IPS-18c (cell line): ENCODE measurements around the gene ZCCHC14.
A peak's percentile ranks its signal among the peaks of the same experiment; 100 is the strongest.
"Not testable (repeated sequence)": the region's sequence is repeated elsewhere in the genome, so short reads cannot be mapped to it uniquely, and the experiment has no call there.

ENCODE experiments used
- H3K4me3 ChIP-seq: 2 replicates; pipeline ENCODE4 v1.7.0; 2013; ENCODE audit warnings: low read depth, mild to moderate bottlenecking, low read length, moderate library complexity; ENCODE audit not compliant: insufficient read depth
- H3K9me3 ChIP-seq: one replicate; pipeline ENCODE4 v1.6.1; 2013; ENCODE audit warnings: mild to moderate bottlenecking, low read length, moderate library complexity; ENCODE audit not compliant: control insufficient read depth, insufficient read depth

ZCCHC14 gene

DNA sequence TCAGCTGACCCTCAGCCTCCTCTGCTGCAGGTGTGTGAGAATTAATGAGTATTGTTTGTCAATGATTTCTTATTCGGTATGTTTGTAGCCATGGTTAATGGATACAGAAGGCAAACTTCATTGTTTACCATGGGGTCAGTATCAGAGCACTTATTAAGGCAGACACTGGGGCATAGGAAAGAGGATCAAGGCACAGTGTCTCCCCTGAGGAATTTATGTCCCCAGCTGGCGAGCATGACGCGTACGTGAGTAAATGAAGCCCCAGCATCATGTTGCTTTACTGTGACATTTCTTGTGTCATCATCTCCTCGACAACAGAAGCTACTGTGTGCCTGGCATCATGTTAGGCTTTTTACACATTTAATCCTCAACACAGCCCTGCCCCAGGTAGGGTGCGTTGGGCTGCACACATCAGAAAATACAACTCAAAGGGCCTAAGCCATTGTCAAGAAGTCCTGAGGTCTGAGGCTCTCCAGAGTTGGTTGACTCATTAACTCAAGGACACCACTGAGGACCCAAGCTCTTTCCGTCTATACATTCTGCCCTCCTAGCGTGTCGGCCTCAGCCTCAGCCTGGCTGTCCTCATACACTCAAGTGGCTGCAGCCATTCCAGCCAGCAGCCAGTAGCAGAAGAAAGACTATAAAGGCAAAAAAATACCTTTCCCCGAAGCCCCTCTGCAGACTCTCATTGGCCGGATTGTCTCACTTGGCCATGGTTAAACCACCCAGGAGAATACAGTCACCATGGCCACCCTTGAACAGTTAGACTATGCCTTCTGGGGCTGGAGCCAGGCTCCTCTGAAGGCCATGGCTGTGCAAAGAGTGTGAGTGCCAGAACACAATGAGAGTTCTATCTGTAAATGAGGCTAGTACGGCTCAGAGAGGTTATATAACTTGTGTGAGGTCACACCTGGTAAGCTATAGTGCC, 13.9 kb upstream of the ZCCHC14 start:
- Histone ChIP-seq H3K4me3 (no peak overlapping the region), H3K9me3 (no peaks in the 10 kb centered on the region)

DNA sequence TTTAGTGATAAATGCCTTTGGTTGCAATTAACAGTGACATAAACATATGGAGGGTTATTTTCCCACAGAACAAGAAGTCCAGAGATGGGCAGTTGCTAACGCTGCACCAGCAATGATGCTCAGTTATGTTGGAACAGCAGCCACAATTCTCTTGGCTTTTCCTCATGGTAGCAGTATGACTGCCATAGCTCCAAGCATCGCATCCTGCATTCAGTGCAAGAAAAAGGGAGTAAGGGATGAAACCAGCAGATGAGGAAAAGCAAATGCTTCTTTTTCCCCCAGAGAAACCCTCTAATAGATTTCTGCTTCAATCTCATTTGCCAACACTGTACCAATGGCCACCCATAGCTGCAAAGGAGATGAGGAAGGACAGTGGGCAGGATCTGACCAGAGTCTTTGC, 13.0 kb upstream of the ZCCHC14 start:
- Histone ChIP-seq H3K4me3 (no peak overlapping the region), H3K9me3 (no peaks in the 10 kb centered on the region)

DNA sequence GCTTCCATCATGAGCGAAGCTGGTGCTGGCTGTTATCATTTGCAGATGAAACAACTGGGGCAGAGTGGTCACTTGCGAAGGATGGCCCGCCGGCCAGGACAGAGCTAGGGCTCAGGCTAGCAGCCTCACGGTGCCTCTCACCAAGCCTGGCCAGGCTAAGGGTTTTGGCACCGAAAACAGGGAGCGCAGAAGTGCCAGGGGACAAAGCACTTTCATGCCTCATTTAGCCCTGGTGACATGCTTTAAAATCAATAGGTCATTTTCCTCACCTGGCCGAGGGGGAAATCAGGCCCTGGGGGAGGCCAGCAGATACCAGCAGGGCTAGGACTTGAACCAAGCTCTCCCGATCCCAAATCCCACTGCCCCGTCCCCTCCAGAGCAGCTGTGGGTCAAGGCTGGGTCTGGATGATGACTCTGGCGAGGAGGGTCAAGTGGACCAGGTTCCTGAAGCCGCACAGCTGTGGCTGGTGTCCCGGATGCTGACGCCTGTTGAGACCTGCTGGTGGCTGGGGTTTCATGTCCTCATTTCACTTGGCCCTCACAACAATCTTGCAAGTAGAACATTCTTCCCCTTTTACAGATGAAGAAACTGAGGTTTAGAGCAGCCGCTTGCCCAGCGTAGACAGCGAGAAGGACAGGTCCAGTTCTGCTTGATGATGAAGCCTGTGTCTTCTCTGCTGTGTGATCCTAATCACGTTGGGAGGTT, 10.6 kb upstream of the ZCCHC14 start:
- not testable (repeated sequence) for H3K4me3 ChIP-seq, H3K9me3 ChIP-seq

DNA sequence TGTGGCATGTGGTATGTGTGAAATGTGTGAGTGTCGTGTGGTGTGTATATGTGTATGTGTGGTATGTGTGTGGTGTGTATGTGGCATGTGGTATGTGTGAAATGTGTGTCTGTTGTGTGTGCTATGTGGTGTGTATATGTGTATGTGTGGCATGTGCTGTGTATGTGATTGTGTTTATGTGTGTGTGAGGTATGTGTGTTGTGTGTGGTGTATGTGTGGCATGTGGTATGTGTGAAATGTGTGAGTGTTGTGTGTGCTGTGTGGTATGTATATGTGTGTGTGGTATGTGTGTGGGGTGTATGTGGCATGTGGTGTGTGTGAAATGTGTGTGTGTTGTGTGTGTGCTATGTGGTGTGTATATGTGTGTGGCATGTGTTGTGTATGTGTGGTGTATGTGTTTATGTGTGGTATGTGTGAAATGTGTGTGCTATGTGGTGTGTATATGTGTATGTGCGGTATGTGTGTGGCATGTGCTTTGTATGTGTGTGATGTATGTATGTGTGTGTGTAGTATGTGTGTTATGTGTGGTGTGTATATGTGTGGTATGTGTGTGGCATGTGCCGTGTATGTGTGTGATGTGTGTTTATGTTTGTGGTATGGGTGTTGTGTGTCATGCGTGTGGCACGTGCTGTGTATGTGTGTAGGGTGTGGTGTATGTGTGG, 9.6 kb upstream of the ZCCHC14 start:
- H3K4me3 ChIP-seq = no peak overlapping the region
- no peaks in the 10 kb centered on the region for H3K9me3 ChIP-seq

DNA sequence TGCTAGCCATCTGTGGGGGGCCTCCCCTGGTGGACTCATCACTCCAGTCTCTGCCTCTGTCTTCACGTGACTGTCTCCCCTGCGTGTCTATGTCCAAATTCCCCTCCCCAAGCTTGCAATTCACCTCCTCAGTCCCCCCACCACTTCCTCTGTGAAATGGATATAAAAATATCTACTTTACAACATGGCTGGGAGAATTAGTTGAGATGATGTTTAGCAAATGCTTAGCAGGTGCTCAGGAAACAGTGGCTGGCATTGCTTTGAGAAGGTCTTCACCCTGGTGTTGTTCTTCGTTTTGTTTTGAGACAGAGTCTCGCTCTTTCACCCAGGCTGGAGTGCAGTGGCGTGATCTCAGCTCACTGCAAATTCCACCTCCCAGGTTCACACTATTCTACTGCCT, 8.3 kb upstream of the ZCCHC14 start:
- H3K9me3 ChIP-seq = no peaks in the 10 kb centered on the region
- no peak overlapping the region for H3K4me3 ChIP-seq

DNA sequence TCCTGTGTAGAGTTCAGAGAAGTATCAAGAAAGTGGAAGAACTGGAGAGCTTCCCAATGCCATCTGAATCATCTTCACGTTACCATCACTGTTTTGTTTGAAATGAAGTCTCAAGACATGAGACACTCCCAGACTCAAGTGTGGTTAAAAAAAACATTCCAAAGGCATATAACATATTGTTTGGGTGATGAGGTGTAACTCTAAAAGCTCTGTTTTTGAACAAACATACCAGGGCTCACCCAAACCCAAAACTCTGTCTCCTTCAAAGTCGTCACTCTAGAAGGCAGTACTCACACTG, 6.3 kb upstream of the ZCCHC14 start:
- H3K9me3 ChIP-seq = no peaks in the 10 kb centered on the region
- no peak overlapping the region for H3K4me3 ChIP-seq

DNA sequence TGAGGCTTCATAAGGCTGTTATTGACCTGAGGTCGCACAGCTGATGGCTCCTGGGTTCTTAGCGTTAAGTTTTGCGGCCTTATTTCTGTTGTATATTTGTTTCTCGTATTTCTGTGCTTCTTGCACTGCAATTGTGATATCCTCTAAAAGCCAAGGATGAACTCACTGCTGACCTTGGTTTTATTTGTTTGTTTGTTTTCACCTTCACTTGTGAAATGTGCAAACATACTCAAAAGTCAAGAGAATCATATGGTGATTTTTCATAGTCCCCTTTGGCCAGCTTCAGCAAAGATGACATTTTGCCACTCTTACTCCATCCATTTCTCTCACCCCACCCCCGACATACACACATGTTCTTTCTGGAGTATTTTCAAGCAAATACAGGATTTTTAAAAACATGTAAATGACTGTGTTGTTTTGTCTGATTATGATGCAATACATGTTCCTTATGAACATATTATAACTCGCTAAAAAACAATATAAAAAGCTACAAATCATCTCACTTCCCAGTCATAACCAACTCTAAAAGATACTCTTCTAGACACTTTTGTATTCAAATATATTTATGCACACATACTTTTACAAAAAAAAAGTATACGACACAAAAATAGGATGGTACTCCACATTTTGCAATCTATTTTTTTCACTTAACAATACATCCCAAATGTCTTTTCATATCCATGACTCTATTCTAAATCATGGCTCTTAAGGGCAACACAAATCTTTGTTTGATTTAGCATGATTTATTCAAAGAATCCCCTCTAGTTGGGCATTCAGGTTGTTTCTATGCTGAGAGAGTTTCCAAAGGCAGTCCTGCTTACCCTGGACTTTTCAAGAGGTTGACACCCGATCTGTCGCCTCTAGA, 5.7 kb upstream of the ZCCHC14 start:
- Histone ChIP-seq H3K4me3 (no peak overlapping the region), H3K9me3 (no peaks in the 10 kb centered on the region)

DNA sequence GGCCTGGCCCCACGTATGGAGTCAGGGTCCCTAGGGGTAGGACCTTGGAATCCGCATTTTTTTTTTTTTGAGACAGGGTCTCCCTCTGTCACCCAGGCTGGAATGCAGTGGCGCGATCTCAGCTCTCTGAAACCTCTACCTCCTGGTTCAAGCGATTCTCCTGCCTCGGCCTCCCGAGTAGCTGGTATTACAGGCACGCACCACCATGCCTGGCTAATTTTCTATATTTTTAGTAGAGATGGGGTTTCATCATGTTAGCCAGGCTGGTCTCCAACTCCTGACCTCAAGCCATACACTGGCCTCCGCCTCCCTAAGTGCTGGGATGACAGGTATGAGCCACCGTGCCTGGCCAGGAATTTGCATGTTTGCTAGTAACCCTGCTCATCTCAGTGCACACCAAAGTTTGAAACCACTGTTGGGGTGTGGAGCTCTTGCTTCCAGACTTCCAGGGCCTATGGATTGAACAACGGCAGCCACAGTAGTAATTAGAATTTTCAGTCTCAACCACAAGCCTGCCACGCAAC, 5.0 kb upstream of the ZCCHC14 start:
- H3K9me3 ChIP-seq, H3K4me3 ChIP-seq: not testable (repeated sequence)

DNA sequence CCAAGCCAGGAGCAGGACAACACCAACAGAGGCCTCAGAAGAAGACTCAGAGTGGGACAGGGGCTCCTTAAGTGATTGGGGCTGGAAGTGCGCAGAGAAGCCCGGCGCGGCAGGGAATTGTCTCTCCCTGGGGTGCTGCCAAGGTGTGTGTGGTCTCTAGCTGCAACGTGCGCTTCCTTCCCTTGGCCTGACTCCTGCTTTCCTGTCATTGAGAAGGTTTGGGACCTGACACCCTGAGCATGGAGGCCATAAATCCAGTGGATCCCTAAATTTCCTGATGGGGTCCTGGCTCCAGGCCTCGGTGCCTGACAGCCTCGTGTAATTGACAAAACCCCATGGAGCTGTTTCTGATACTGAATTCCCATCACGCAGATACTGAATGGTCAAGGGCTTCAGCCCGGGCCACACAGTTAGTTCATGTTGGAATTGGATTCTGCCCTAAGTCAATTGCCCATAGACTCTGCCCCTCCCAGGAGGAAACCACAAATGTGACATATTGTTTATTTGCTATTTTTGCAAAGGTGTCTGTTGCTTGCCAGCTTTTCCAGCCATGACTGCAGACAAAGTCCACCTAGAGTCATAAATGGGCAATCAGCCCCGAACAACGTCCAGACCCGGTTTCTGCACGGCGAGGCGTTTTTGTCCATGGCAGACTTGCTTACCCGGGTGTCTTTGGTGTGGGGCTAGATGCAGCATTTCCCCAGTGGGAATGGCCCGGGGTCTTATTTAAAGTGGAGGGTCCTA, 4.4 kb upstream of the ZCCHC14 start:
- not testable (repeated sequence) for H3K4me3 ChIP-seq, H3K9me3 ChIP-seq

DNA sequence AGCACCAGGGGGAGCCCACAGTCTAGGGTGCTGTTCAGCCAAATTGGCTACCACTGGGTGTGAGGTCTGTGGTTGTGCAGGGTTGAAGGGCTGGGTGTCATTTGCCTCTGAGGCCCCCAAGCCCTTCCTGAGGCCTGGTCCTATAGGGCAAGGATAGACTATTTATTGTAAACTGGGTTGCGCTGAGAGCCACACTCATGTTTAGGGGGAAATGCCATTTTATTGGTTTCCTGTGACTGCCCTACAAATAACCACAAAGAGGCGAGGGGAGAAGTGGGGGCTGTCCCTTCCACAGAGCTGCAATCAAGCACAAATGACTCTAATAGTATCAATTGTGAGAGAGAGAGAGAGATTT, 3.6 kb upstream of the ZCCHC14 start:
- Histone ChIP-seq H3K9me3 (no peaks in the 10 kb centered on the region), H3K4me3 (no peak overlapping the region)

DNA sequence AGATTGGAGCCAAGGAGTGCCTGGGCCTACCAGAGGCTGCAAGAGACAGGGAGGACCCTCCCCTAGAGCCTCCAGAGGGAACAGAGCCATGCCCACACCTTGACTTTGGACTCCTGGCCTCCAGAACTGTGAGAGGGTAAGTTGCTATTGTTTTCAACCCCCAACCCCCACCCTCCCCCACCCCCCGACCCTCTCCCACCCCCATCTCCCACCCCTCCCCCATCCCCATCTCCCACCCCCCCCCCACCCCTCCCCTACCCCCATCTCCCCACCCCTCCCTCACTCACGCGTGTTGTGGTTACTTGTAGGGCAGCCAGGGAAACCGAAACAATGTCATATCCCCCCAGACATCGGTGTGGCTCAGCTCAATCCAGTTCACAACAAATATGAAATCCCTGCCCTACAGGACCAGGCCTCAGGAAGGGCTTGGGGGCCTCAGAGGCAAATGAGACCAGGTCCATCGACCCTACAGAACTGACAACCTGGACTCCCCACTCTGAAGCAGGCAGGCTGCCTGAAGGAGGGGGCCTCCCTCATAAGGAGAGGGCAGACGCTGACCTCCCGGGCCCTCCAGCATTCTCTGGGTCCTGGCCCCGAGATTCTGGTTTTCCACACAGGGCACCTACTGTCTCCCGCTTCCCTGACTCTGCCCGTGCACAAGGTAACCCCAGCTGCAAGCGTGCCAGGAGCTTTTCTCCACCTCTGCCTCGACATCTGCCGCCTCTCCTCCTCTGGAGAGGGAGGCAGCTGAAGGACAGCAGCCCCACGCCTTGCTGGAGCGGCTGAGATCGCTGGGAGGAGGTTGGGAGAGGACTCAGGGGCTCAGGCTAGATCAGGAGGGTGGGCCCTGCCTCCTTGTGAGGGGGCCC, 3.0 kb upstream of the ZCCHC14 start:
- Histone ChIP-seq H3K9me3 (no peaks in the 10 kb centered on the region), H3K4me3 (no peak overlapping the region)

DNA sequence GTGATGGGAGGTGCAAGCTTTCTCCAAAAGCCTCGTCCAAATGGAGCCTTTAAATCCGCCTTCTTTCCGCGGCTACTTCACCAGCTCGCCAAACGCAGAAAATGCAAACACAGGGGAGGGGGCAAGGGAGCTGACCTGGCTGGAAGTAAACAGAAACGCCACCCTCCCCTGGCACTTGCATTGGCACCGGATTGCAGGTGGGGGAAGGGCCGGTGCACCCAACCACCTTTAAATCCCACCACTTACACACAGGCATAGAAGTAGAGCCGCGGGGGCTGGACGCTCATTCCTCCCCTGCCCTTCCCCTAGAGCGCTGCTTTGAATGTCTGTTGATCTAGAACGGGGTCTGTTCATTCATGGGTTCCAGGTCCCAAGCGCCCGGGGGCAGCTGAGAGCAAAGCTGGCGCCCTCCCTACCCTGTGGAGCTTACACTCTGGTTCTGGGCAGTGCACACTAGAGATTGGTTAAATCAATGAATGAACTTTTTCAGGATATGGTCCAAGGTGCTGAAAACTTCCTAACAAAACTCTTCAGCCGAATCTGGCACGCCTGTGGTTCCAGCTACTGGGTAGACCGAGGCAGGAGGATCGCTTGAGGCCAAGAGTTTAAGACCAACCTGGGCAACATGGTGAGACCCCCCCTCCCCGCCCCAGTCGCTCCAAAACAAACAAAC, 920 bp upstream of the ZCCHC14 start:
- no peaks in the 10 kb centered on the region for H3K9me3 ChIP-seq
- peak overlapping the region; percentile 55; the same call in 1 of the 2 replicates for H3K4me3 ChIP-seq

DNA sequence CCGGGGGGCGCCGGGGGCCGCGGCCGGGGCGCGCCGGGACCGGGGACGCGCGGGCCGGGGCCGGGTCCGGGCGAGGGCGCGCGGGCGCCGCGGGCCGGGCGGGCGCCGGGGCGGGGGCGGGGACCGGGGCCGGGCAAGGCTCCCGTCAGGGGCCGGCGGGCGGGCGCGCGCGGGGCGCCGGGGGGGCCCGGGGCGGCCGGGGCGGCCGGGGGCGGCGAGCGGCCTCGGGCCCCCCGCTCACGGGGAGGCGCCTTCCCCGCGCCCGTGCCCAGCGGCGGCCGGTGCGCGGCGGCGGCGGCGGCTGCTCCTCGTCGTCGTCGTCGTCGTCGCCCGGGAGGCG, 563 bp downstream of the ZCCHC14 start:
- no peaks in the 10 kb centered on the region for H3K9me3 ChIP-seq
- H3K4me3 ChIP-seq = no peak overlapping the region

DNA sequence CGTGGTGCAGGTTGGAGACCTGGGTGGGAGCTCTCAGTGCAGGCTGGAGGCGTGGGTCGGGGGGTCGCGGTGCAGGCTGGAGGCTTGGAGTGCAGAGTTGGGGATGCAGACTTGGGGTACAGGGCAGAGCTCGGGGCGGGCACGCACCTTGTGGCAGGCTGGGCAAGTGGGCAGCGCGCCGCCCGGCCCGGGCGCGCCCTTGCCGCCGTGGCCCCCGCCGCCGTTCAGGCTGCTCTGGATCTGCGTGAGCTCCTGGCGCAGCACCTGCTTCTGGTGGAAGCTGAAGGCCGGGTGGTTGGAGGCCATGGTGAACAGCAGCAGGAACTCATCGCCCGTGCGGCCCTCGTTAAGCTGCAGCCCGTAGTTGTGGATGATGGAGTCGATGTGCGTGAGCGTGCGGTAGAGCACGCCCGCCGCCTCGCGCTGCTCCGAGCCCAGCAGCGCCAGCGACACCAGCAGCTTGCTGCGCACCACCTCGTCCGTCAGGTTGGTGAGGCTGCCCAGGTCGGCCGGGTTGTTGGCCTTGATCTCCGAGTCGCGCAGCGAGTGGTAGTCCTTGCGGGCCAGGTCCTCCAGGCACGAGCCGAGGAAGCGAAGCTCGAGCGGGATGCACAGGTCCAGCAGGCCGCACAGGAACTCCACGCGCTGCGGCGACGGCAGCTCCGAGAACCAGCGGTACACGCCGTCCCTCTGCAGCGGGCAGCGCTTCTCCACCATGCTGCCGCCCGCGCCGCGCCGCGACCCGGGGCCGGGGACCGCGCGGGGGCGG, 1.1 kb downstream of the ZCCHC14 start:
- H3K9me3 ChIP-seq = no peaks in the 10 kb centered on the region
- H3K4me3 ChIP-seq = peak overlapping the region; percentile 57
